Calu3 (cell line): ENCODE measurements around the gene PGAM2. TPM values are rescaled to one million over a fixed set of nuclear protein-coding genes. Genes with fewer than 3 reads are reported as not detected.

ENCODE experiments used
- BruUV-seq: library from RNA; stranded (reverse); fragments of 400-500 nt; replicated peaks from 2 replicates; lab custom pipeline; 2021; lab: Mats Ljungman, UMichigan
- CTCF ChIA-PET: fragments of 300-600 bp; sonication (Branson Sonifier 250); formaldehyde crosslinking; loops from one replicate; lab custom pipeline; 2022; ENCODE audit warnings: antibody characterized with exemption; lab: Charles Lee
- DNase-seq: peaks from one replicate; pipeline ENCODE4 v3.0.0; 2022
- H3K27ac Mint-ChIP-seq: one replicate; pipeline ENCODE4 v1.8.0; 2022; ENCODE audit warnings: mixed read lengths; ENCODE audit not compliant: unreplicated experiment
- H3K27me3 Mint-ChIP-seq: one replicate; pipeline ENCODE4 v1.8.0; 2022; ENCODE audit warnings: mixed read lengths; ENCODE audit not compliant: unreplicated experiment
- H3K36me3 Mint-ChIP-seq: one replicate; pipeline ENCODE4 v1.8.0; 2022; ENCODE audit warnings: mild to moderate bottlenecking, moderate library complexity, mixed read lengths; ENCODE audit not compliant: insufficient read depth, unreplicated experiment
- H3K4me1 Mint-ChIP-seq: one replicate; pipeline ENCODE4 v1.8.0; 2022; ENCODE audit warnings: mild to moderate bottlenecking, low read depth, mixed read lengths; ENCODE audit not compliant: unreplicated experiment
- H3K4me3 Mint-ChIP-seq: one replicate; pipeline ENCODE4 v1.8.0; 2022; ENCODE audit warnings: mild to moderate bottlenecking, low read depth, moderate library complexity, mixed read lengths; ENCODE audit not compliant: unreplicated experiment
- H3K9me3 Mint-ChIP-seq: one replicate; pipeline ENCODE4 v1.8.0; 2022; ENCODE audit warnings: low read depth, mixed read lengths; ENCODE audit not compliant: unreplicated experiment
- intact Hi-C: fragments of 100-400 bp; cut with micrococcal nuclease; formaldehyde crosslinking; loops from one replicate; pipeline ENCODE4 v1.10.0; 2022; ENCODE audit not compliant: unreplicated experiment
- total RNA-seq: library from RNA; stranded (reverse); gene quantifications from 2 replicates; pipeline ENCODE4 v1.2.3, GENCODE V29; 2022
- TF ChIP-seq, protein P1 (sequence below): fragments of 200-600 bp; IDR thresholded peaks from one replicate; pipeline ENCODE4 v1.8.0; 2022; ENCODE audit warnings: antibody characterized with exemption; ENCODE audit not compliant: unreplicated experiment

The PGAM2 gene
- total RNA-seq, 1 experiment from 2014 or later = 0.87 TPM

DNA sequence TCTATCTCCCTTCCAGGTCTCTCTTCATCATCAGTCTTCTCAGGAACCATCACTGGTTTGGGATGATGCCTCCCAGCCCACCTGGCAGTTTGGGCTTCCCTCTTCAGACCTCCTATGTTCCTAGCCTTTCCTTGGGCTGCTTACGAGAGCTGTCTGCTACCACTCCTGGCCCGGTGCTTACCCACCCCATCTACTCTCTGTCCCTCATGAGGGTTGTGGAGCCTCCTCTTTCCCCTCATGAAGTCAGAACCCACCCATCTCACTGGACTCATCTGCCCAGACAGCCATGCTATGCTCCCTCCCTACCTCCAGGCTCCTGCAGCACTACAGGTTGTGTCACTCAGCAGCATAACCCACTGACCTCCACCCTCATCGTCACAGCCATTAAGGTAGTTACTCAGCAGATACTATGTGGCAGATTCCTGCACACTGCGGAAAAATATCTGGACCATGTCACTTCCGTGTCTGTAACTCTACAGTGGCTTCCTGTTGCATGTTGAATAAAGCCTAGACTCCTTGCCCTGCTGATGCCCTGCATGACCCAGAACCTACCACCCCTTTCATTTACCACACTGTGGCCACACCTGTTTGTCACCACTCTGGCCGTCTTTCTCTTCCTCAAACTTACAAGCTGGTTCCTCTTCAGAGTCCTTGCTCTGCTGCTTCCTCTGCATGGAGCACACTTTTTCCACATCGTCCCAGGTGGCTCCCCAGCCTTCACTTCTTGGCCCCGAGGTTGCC, 18.9 kb downstream of the PGAM2 start:
- TF ChIP-seq, protein P1, sequence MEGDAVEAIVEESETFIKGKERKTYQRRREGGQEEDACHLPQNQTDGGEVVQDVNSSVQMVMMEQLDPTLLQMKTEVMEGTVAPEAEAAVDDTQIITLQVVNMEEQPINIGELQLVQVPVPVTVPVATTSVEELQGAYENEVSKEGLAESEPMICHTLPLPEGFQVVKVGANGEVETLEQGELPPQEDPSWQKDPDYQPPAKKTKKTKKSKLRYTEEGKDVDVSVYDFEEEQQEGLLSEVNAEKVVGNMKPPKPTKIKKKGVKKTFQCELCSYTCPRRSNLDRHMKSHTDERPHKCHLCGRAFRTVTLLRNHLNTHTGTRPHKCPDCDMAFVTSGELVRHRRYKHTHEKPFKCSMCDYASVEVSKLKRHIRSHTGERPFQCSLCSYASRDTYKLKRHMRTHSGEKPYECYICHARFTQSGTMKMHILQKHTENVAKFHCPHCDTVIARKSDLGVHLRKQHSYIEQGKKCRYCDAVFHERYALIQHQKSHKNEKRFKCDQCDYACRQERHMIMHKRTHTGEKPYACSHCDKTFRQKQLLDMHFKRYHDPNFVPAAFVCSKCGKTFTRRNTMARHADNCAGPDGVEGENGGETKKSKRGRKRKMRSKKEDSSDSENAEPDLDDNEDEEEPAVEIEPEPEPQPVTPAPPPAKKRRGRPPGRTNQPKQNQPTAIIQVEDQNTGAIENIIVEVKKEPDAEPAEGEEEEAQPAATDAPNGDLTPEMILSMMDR = no peak
- peaks cover 60% of the 10 kb centered on the region for H3K4me1 Mint-ChIP-seq
- H3K27me3 Mint-ChIP-seq = no peaks in the 10 kb centered on the region
- H3K9me3 Mint-ChIP-seq = no peaks in the 10 kb centered on the region
- H3K27ac Mint-ChIP-seq = no peak overlapping the region
- peaks cover 57% of the 10 kb centered on the region for H3K36me3 Mint-ChIP-seq
- CTCF ChIA-PET = no interaction called here
- DNase-seq = no peak
- no TSS peak for BruUV-seq
- intact Hi-C loops = loop anchor here (5.0 kb wide), 1 partner anchor 76 kb away; the partner anchor contains the start of gene POLD2
- peak overlapping the region; percentile 84 for H3K4me3 Mint-ChIP-seq

DNA sequence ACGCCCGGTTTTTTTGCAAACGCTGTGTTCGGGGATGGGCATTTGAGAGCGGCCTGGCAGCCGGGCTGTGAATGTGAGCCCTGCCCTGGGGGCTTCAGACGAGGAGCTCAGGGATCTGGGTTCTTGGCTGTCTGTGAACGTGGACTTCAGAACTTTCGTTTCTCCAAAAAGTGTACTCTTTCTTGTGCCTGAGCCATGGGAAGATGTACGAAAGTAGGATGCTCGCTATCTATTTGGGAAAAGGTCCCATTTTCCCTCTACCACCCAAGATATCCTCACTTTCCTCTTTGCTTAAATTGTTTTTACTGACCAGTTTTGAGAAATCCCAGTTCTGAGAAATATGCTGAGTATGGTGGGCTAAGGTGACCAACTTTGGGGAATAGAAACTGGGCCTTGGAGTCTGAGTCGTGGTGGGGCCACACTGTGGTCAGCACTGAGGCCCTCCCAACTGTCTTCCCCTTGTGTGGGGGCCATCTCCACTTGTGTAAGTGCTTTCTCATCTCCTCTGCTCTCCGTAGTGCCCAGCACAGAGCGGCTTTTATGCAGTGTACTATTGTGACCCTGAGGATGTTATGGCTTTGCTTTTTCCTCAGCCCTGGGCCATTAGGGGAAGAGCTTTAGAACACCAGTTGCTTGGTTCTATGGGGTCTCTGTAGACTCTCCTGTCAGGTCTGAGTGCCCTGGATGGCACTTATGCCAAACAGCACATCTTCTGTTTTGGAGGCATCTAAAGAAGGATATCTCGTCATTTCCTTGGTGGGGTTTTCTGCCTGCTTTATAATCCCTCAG, 19.9 kb downstream of the PGAM2 start:
- H3K27ac Mint-ChIP-seq = peak overlapping the region; percentile 57
- no peaks in the 10 kb centered on the region for H3K9me3 Mint-ChIP-seq
- no peak for DNase-seq
- intact Hi-C loops = loop anchor here (5.0 kb wide), 1 partner anchor 77 kb away; the partner anchor contains the start of gene POLD2
- CTCF ChIA-PET = no interaction called here
- peaks cover 68% of the 10 kb centered on the region for H3K4me1 Mint-ChIP-seq
- TSS peak; percentile 31 for BruUV-seq
- H3K36me3 Mint-ChIP-seq = peaks cover 58% of the 10 kb centered on the region
- TF ChIP-seq, protein P1 = no peak
- no peaks in the 10 kb centered on the region for H3K27me3 Mint-ChIP-seq
- peak overlapping the region; percentile 84 for H3K4me3 Mint-ChIP-seq

DNA sequence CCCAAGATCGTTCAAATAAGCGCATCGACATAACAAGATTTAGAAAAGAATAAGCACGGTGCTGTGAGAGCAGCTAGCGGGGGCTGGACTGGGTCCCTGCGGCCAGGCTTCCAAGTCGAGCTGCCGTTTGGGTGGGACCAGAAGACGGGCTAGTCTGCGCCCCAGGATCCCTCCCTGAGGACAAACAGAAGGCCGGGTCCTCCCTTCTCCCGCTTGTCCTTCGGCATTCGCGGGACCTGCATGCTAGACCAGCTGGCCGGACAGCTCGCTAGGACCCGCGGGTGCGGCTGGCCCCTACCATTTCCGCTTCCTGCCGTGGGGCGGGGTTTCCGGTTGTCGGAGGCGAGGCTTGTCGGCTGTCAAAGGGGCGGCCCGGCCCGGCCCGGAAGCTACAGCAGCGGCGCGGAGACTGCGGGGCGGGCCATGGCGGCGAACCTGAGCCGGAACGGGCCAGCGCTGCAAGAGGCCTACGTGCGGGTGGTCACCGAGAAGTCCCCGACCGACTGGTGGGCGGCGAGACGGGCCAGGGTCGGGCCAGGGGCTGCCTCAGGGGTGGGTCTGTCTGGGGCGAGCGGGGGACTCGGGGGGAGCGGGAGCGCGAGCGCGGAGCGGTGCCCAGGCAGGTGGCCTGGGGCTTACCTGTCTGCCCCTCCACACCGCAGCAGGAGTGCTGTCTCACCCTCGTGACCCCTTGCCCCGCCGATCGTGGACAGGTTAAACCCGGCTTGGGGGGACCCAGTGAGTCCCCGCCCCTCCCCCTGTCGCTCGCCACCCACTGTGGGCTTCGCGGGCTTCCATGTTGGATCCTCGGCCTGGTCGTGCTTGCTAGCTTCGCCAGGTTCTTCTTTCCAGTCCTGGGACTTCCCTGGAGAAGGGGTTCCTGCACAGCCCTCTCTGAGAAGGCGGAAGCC, 20.8 kb downstream of the PGAM2 start, which contains the start of gene DBNL:
Gene DBNL (plus strand): TSS at position 388 of the 911 bp plus-strand sequence. CDS start 36 bp downstream, at position 424.
- H3K36me3 Mint-ChIP-seq = peaks cover 52% of the 10 kb centered on the region
- peak within 1 kb of the TSS; percentile 57 for H3K27ac Mint-ChIP-seq
- no TSS peak for BruUV-seq
- CTCF ChIA-PET = interaction anchor here (0.7 to 1.0 kb wide), 2 partner anchors 25 to 28 kb away, joined by 3 to 4 read pairs; no protein-coding TSS in a partner anchor
- intact Hi-C loops = loop anchor here (5.0 kb wide), 1 partner anchor 78 kb away; the partner anchor contains the start of gene POLD2
- peak; percentile 100 for DNase-seq
- peaks cover 59% of the 10 kb centered on the region for H3K4me1 Mint-ChIP-seq
- H3K27me3 Mint-ChIP-seq = no peaks in the 10 kb centered on the region
- H3K4me3 Mint-ChIP-seq = peak within 1 kb of the TSS; percentile 84
- no peaks in the 10 kb centered on the region for H3K9me3 Mint-ChIP-seq
- TF ChIP-seq, protein P1 = no peak
